Small intestine (tissue), 7 donors: ENCODE results near the gene QDPR. TPM values are rescaled to one million over a fixed set of nuclear protein-coding genes. Genes with fewer than 3 reads are reported as not detected.
"Not testable (repeated sequence)": the region's sequence is repeated elsewhere in the genome, so short reads cannot be mapped to it uniquely, and the experiment has no call there.

Experiments used
- DNase-seq, 2 donors: peaks; one replicate each; pipeline versions ENCODE4 v3.0.0 to v3.0.0-alpha.2; 2013
- FAIRE-seq: peaks from 2 replicates; lab custom pipeline; 2012; peaks lifted over from hg19 to GRCh38; lab: Jason Lieb, UNC
- H3K27ac ChIP-seq, 3 donors: one replicate each; pipeline ENCODE4 v1.5.1; 2013; ENCODE audit warnings: low read length in 2 of 3, mild to moderate bottlenecking in 2 of 3, control low read depth in 1 of 3, inconsistent platforms in 1 of 3, low read depth in 1 of 3, moderate library complexity in 1 of 3
- H3K27me3 ChIP-seq, 3 donors: one replicate each; pipeline ENCODE4 v1.6.1; 2013; ENCODE audit warnings: low read length in 3 of 3, inconsistent platforms in 1 of 3; ENCODE audit not compliant: control insufficient read depth in 3 of 3, insufficient read depth in 3 of 3
- H3K36me3 ChIP-seq, 3 donors: one replicate each; pipeline ENCODE4 v1.6.1; 2013; ENCODE audit warnings: low read length in 3 of 3, inconsistent platforms in 1 of 3, low read depth in 1 of 3, mild to moderate bottlenecking in 1 of 3, moderate library complexity in 1 of 3; ENCODE audit not compliant: control insufficient read depth in 3 of 3, insufficient read depth in 2 of 3
- H3K4me1 ChIP-seq, 3 donors: one replicate each; pipeline ENCODE4 v1.6.1; 2013; ENCODE audit warnings: low read length in 2 of 3, inconsistent platforms in 1 of 3, low read depth in 1 of 3, mild to moderate bottlenecking in 1 of 3, moderate library complexity in 1 of 3; ENCODE audit not compliant: control insufficient read depth in 3 of 3, insufficient read depth in 2 of 3
- H3K4me3 ChIP-seq, 3 donors: one replicate each; pipeline ENCODE4 v1.5.1; 2013; ENCODE audit warnings: low read length in 3 of 3, control low read depth in 1 of 3, inconsistent platforms in 1 of 3, low read depth in 1 of 3, mild to moderate bottlenecking in 1 of 3, moderate library complexity in 1 of 3
- H3K9me3 ChIP-seq, 2 donors: one replicate each; pipeline ENCODE4 v1.6.1; 2013; ENCODE audit warnings: low read depth in 1 of 2, low read length in 1 of 2; ENCODE audit not compliant: control insufficient read depth in 2 of 2, insufficient read depth in 1 of 2
- WGBS, 3 donors: extraction: QIAGEN DNeasy Blood & Tissue Kit; methylation state at CpG; one replicate each; pipeline ENCODE4 v1.1.7; 2013; 5-methylcytosine and 5-hydroxymethylcytosine counted together
- polyA plus RNA-seq, 4 donors: library from polyadenylated mRNA; stranded (reverse) in 3 of 4; unstranded in 1 of 4; fragments of 200-250 nt in 3 of 4; fragments of 120-200 nt in 1 of 4; gene quantifications; one replicate each; pipeline versions ENCODE4 v1.2.1 to v1.2.3, GENCODE V29; 2013
- donor health status: healthy with polysubstance abuse.
- donor health status: control.
- donor health status: control.
- donor health status: Bipolar disorder and iron deficiency.
- donor health status: healthy.

Gene QDPR
- polyA plus RNA-seq, 4 donors = 31.6 to 80.9 (median 39.0) TPM

GRCh38 chr4:17447675-17448298 lies 64.1 kb downstream of the QDPR start:
- Histone ChIP-seq H3K4me1 (no peaks in the 10 kb centered on the region), H3K9me3 (no peaks in the 10 kb centered on the region), H3K36me3 (no peaks in the 10 kb centered on the region), H3K27me3 (no peaks in the 10 kb centered on the region), H3K27ac (no peak overlapping the region), H3K4me3 (no peak overlapping the region)
- no peak for FAIRE-seq
- DNase-seq = peak; percentile 72 to 80

GRCh38 chr4:17447056-17447455 lies 64.8 kb downstream of the QDPR start:
- H3K27ac ChIP-seq = no peak overlapping the region
- no peaks in the 10 kb centered on the region for H3K36me3 ChIP-seq
- H3K4me1 ChIP-seq = no peaks in the 10 kb centered on the region
- FAIRE-seq (no peak), DNase-seq (no peak)
- 57 to 77% (median 59%) methylated on average over 5 of the region's 5 CpGs for WGBS, 3 donors
- H3K27me3 ChIP-seq = no peaks in the 10 kb centered on the region
- H3K9me3 ChIP-seq = no peaks in the 10 kb centered on the region
- H3K4me3 ChIP-seq = no peak overlapping the region

- WGBS, 3 donors = 70 to 91% (median 83%) methylated on average over 1 of the region's 1 CpG
These were observed 69.4 kb downstream of the QDPR start for GRCh38 chr4:17442477-17442876.

GRCh38 chr4:17437396-17437795 lies 74.5 kb downstream of the QDPR start:
- no peak for DNase-seq
- WGBS, 3 donors = 79 to 82% (median 81%) methylated on average over 11 of the region's 11 CpGs
- H3K27me3 ChIP-seq = peaks cover 0 to 3% (median 0%) of the 10 kb centered on the region in 3 donors
- no peak overlapping the region for H3K4me3 ChIP-seq
- H3K36me3 ChIP-seq = no peaks in the 10 kb centered on the region
- no peaks in the 10 kb centered on the region for H3K9me3 ChIP-seq
- FAIRE-seq = no peak
- H3K4me1 ChIP-seq = no peaks in the 10 kb centered on the region
- H3K27ac ChIP-seq = no peak overlapping the region

More at GRCh38 chr4:17442477-17442876, 69.4 kb downstream of the QDPR start:
- not testable (repeated sequence) for H3K27me3 ChIP-seq, H3K9me3 ChIP-seq, DNase-seq, H3K4me1 ChIP-seq, H3K27ac ChIP-seq, H3K4me3 ChIP-seq, H3K36me3 ChIP-seq, FAIRE-seq

- H3K4me3 ChIP-seq = no peak overlapping the region
- H3K9me3 ChIP-seq = no peaks in the 10 kb centered on the region
- no peaks in the 10 kb centered on the region for H3K36me3 ChIP-seq
- H3K4me1 ChIP-seq = no peaks in the 10 kb centered on the region
- DNase-seq (no peak), FAIRE-seq (no peak)
- H3K27ac ChIP-seq = no peak overlapping the region
- peaks cover 0 to 3% (median 0%) of the 10 kb centered on the region in 3 donors for H3K27me3 ChIP-seq
- 95 to 96% (median 96%) methylated on average over 19 to 28 of the region's 28 CpGs for WGBS, 3 donors
These were observed 75.2 kb downstream of the QDPR start for GRCh38 chr4:17436750-17437090.

Other genes starting within 250 kb of the QDPR start
- not detected for gene CLRN2, start 3.1 kb upstream of the QDPR start, polyA plus RNA-seq
- 100 to 1,000 TPM in 1 of 4 donors, 10 to 100 TPM in 3; 55.9 to 113 (median 69.0) TPM for gene LAP3, start 65.1 kb upstream of the QDPR start, polyA plus RNA-seq
- 10 to 100 TPM in 2 of 4 donors, 1 to 10 TPM in 2; 5.1 to 53.1 (median 10.6) TPM for gene MED28, start 102.6 kb upstream of the QDPR start, polyA plus RNA-seq